Activated CD8-positive, alpha-beta memory T cell treated with anti-CD3 and anti-CD28 coated beads for 4 hours (primary cell): ENCODE measurements around the gene MADD.

Experiments
- DNase-seq, 2 donors: peaks; one replicate each; pipeline ENCODE4 v3.0.0-alpha.2; 2020; ENCODE audit warnings: low read depth in 2 of 2

The MADD gene

DNA sequence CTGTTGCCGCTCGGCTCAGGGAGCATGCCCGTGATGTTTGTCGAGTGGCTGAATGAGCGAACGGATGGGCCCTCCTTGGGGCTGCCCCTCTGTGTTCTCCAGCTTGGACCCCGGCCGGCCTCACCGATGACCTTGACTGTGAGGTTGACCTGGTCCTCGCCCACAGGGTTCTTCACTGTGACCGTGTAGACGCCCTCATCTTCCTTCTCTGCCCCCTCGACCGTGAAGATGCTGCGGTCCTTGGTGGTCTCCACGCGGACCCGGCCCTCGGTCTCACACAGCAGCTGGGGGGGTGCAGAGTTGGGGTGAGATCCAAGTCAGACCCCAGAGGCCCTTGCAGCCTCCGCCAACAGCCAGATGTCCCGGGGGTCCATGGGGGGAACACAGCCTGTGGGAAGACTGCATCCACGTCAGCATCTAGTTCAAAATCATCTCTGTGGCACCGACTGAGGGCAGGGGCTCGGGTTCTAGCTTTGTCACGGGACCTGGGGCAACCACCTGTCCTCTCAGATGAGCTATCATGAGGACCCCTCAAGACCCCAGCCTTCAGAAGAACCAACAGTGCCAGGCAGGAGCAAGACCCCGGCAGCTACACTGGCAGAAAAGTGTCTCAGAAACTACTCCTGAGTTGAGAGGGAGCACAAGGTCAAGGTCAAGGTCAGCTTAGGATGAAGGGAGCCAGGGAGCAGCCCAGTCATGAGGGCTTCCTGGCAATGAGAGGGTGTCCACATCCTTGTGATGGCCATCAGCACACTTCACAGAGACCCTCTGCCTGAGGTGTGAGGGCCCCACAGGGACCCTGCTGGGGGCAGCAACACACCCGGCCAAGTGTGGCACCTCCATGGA lies 68.7 kb downstream of the MADD start:
- no peak for DNase-seq

DNA sequence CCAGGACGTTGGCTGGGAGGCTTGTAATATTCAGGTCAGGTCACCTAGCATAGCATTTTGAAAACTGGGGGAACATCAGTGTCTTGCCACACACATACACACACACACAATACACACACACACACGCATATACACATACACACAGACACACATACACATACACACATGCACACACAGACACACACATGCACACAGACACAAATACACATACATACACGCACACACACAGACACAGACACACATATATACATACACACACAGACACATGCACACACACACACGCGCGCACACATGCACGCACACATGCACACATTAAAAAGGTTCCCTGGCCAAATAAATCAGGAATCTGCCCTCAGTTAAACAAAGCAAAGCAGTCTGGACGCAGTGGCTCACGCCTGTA lies 70.1 kb downstream of the MADD start:
- DNase-seq = no peak

DNA sequence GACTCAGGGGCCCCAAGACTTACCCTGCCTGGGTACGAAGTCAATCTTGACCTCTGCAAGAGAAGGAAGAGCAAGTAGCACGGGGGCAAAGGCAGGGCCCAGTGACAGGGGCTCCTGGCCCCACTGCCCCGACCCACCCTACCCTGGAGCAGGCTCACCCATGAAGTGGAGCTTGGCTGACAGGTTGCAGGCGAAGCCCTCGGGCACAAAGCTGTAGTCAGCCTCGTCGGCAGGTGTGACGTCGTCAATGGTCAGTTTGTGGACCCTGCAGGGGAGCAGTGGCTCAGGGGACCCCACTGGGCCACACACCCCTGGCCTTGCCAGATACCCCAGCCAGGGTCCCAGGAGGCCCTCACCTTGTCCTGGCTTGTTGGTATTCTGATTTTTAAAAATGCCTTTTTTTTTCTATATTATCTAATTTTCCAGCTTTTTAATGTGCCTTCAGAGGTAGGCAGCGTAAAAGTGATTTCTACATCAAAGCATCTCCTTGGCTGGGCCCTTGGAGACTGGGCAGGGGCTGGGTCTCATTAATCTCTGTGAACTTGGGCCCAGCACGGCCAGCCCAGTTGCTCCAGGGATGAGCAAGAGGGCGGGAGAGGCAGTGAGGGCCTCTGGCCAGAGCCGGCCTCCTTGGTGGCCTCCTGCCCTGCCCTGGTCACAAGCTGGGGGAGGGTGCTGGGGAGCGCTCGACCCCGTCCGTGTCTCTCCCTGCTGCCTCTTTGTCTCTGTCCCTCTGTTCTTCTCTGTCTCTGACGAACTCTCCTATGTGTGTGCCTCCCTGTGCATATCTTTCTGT lies 71.2 kb downstream of the MADD start:
- no peak for DNase-seq

DNA sequence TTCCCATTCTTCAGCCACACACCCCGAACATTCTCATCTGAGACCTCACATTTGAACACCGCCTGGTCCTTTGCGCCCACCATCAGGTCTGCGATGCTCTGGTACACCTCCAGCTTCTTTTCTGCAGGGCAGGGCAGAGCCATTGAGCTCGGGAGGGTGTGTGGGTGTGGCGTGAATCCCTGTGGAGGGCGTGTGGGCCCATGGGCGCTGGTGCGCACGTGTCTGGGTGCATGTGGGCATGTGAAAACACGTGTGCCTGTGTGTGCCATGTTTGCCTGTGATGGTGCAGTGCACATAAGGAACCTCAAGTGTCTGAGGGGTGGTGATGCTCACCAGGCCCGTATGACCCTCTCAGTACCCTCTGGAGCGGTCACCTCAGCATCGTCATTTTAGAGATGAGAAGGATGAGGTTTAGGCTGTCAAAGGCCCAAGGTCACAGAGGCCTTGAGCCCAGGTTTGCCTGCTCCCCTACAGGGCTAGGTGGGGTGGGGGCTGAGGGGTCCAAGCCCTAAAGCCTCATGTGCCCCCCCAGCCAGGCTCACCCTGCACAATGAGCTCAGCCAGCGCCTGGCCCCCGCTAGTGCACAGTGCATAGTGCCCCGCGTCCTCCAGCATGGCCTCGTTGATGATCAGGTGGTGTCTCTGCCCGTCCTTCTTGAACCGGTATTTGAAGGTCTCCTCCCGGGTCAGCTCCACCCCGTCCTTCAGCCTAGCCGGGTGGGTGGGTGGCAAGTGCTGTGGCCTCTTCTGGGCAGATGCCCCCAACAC lies 72.3 kb downstream of the MADD start:
- DNase-seq = no peak

DNA sequence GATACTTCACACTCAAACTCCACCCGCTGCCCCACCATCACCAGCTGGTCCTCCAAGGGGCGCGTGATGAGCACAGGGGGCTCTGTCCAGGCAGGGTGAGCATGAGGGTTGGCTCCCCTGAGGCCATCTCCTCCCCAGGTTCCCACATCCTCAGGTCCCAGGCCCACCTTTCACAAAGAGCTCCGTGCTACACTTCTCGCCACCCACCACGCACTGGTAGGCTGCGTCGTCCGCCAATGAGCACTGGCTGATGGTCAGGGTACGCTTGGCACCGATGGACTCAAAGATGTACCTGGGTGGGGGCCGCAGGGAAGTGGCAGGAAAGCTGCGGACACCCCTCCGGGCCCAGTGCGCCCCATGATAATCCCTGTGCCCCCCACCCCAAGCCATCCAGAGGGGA lies 72.9 kb downstream of the MADD start:
- no peak for DNase-seq

DNA sequence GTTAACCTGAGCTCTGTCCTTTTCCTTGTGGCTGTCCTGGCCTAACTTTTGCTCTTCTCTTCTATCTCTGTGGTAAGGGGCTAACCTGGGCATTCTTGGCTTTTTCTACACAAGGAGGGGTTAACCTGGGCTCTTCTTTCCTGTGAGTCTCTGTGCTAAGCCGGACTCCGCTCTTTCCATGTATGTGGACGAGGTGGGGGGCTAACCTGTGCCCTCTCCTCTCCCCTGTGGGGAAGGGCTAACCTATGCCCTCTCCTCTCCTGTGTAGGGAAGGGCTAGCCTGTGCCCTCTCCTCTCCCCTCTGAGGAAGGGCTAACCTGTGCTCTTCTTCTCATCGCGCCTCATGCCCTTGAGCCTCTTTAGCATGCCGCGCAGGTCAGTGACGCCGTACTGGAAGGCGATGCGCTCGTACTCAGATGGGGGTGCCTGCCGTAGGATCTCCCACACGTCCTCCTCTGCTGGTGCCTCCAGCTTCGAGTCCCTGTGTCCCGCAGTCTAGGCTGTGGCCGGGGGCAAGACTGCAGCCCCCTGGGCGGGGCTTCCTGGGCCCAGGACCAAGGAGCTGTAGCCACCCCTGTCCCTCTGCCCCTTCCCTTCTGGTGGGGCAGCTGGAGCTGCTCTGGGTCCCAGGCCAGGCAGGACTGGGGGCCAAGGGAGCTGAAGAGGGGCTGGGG lies 76.1 kb downstream of the MADD start:
- DNase-seq = no peak

DNA sequence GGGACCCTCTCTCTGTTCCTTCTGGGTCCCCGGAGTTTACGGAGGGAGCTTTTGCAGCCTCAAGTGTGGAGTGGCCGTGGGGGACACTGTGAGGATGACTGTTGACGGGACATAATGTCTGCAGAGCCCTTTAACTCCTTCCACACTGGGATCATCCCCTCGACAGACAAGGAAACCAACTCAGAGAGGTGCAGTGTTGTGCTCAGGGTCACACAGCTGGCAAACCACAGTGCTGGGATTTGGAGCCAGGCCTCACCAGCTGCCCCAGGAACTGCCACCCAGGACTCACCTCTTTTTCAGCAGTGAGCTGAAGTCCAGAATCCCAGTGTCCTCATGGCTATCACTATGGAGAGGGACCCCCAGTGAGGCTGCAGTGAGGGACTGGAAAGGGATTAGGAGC lies 77.2 kb downstream of the MADD start:
- DNase-seq = no peak

DNA sequence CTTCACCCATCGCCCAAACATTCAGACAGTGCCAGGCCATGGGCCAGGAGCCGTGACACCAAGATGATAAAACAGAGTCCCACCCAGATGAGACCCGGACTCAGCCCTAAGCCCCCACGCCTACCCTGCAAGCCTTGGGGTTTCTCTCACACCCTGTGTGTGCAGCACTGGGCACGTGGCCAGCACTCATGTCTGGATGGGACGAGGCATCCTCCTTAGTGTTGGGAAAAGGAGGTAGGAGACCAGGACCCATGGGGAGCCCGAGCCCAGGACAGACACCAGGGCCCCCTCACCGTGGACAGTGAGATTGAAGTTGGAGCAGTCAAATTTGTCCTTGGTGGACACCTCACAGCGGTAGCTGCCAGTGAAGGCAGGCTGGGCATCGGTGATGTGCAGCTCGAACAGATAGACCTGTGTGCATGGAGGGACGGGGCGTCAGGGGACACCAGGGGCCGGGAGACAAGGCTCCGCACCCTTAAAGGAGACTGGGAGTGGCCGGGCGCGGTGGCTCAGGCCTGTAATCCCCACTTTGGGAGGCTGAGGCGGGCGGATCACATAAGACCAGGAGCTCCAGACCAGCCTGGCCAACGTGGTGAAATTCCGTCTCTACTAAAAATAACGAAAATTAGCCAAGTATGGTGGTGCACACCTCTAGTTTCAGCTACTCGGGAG lies 78.3 kb downstream of the MADD start:
- DNase-seq = no peak

DNA sequence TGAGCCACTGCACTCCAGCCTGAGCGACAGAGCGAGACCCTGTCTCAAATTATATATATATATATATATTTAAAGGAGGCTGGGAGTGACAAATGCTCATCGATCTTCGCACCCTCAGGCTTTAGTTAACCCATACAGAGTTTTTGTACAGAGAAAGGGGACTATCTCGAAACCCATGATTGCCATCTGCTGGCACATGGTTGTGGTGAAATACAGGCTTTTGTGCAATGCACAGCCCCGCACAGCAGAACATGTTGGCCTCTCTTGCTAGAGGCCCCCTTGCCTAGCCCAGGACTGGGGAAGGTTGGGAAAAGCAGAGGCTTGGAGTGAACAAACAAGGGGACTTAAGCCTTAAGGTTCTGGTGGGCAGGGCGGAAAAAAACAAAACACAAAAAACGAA lies 78.9 kb downstream of the MADD start:
- no peak for DNase-seq

DNA sequence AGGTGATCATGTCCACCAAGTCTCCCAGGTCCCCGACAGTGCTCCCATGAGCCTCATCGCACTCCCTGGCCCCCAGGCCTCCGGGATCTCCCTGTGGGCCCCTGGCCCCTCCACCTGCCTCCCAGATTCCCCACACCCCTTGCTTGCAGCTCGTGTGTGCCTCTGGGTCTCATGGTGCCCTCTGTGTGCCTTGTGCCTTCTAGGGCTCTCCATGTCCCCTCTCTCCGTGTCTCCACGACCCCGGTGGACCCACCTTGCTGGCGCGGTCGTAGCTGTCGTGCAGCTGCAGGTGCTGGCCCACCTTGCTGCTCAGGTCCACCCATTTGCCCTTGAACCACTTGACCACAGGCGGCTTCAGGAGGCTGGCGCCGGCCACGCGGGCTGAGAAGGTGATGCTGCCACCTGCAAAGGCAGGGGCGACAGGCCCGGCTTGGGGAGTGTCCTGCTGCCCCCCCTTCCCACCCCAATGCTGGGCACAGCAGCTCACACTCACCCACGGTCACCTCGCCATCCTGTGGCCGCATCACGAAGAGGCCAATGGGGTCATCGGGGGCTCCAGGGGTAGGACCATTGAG lies 79.7 kb downstream of the MADD start:
- no peak for DNase-seq

DNA sequence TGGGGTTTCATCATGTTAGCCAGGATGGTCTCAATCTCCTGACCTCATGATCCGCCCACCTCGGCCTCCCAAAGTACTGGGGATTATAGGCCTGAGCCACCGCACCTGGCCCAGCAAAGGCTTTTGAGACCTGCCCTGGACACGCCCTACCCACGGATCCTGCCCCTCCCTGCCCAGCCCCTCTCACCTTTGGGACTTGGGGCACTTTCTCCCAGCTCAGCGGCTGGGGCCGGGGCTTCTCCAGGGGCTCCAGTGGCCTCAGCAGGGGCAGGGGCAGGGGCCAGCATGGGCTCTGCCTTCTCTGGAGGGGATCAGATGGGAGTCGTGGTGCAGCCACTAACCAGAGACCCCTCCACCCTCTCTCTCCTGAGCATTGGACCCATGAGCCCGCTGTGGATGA lies 80.4 kb downstream of the MADD start:
- DNase-seq = no peak

DNA sequence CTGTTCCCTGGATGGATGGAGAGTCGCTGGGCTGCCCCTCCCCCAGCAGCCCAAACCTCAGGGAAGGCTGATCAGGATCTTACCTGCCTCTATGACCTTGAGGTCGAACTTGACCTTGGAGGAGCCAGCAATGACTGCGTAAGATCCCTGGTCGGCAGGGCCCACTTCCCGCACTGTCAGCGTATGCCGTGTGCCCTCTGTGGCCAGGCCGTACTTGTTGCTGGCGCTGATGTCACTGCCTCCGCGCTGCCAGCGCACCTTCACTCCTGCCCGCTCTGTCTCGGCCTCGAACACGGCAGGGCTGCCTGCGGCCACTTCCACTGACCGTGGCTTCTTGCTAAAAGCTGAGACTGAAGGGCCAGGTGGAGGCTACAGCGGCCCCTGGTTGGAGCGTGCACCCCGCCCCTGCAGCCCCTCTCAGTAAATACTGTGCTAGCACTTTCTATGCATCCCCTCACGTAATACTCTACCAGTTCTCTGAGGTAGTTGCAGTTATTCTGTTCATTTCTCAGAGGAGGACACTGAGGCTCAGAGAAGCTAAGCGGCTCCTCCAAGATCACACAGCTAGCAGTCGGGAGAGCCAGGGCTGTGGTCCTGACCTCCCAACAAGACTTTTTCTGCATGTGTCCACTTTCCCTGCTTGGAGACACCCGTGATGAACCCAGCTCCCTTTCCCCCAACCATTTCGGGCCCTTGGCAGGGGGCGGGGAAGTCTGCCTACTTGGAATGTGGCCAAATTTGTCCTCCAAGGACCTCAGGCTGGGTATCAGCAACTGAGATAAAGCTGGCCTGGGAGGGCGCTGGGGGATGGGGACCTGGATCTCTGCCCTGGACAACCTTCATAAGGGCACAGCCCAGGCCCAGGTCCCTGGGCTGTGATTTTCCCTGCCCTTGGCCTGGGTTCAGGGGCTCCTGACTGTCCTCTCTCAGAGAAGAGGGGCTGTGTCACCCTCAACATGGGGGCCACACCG lies 81.5 kb downstream of the MADD start:
- DNase-seq = no peak

DNA sequence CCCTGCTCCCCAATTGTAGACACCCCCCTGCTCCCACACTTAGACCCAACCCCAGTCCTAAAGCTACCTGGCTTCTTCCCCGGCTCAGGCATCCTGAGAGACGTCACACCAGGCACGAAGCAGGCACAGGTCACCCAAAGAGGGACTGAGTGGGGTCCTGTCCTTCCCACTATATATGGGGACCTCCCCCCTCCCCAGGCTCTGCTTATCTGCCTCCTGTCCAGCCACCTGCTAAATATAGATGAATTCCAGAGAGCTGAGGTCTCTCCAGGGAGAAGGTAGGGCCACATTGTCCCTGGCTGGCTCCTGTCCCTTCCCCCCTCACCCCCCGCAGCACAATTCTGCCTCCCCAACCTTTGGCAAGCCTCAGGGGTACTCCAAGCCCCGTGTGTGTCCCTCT lies 82.6 kb downstream of the MADD start, which contains the start of gene MYBPC3:
Gene MYBPC3 (minus strand): TSS at position 147 of the 400 bp plus-strand sequence. CDS start 55 bp downstream, at position 92.
- DNase-seq = no peak

DNA sequence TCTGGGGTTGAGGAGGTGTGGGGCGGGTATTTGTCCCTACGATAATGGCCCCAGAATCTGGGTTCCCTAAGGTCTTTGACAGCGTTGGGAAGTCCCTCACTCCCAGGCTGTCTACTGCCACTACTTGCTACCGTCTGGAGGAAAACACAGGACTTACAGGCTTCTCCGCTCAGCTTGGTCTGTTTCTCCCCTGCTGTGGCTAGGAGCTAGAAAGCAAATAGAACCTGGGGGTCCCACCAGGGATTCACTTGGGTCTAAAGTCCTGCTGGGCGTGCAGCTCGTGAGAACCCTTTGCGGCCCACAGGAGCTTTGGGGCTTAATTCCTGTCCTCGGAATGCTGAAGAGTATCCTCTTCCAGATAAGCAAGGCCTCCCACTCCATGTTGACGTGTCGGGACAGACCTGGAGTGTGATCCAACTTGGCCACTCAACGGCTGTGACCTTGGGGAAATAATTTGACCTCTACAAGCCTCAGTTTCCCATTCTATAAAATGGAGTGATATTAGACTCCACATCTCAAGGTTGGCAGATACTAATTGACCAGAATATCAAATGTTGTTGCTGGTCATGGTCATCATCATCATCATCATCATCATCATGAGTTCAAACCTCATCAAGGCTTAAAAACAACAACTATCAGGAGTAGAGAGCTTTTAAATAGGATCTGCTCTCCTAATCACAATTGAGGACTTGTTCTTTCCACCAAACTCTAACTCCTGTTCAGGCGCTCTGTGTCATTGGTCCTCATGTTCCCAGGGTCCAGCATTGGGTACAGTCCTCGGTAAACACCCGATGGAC lies 84.2 kb downstream of the MADD start:
- DNase-seq = no peak

DNA sequence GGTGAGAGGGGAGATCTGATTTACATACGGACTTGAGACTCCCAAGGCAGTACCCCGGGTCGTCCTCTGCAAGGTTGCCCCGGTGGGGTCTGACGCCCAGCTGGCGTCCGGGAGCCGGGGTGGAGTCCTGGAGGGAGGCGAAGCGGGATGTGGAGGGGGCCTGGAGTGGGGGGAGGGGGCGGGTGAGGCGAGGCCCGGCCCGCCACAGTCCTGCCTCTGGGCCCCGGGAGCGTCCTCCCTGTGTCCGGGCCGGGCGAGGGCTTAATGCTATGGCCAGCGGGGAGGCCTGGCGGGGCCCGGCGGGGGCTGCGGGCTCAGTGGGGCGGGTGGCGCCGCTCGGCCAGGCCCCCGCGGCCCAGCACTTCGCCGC lies 85.0 kb downstream of the MADD start:
- no peak for DNase-seq

DNA sequence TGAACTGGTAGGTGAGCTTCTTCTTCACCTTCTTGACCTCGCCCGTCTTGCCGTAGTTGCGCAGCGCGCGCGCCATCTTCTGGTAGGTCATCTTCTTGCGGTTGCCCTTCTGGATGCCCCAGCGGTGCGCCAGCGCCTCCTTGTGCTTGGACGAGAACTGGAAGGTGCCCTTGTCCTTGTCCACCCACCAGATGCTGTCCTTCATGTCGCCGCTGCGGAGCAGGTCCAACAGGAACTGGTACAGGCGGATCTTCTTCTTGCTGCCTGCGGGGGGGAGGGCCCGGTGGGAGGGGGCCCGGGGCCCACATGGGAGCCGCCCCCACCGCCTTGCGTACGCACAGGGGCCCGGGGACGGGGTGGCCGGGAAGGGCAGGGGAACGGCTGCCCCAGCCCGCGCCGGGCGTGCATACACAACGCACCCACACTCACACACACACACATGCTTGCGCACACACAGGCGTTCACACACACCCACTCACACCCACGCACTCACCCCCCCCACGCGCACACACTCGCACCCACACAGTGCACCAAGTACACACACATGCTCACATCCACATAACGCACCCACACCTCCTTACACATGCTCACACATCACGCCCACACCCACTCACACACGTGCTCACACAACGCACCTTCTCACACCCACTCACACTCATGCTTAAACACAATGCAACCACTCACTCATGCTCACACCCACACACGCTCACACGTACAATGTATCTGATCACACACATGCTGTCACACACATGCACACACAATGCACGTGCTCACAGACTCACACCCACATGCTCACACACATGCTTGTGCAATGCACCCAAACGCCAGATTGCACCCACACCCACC lies 85.6 kb downstream of the MADD start:
- DNase-seq = no peak

DNA sequence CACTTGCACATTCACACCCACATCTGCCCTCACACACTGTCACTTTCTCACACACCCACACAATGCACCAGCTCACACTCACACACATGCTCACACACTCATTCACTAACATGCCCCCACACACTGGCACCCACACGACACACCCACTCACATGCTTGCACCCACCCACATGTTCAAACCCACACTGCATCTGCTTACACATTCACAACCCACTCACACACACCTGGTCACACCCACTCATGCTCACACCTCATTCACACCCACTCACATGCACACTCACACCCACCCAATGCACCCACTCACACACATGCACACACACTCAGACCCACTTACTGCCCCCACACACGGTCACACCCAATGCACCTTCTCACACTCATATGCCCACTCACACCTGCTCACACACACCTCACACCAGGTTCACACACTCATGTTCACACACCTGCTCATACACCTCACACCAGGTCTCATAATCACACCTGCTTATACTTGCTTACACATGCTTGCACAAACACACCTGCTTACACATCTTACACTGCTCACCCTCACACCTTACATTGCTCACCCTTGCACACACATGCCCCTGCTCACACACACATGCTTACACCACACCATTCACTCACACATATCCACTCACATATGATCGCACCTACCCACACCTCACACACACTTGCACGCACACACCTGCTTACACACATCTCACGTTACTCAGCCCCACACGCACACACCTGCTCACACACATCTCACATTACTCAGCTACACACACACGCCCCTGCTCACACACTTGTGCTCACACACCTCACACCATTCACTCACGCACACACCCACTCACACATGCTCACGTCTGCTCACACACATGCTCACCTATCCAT lies 86.4 kb downstream of the MADD start:
- no peak for DNase-seq
